Astrocyte (in vitro differentiated cells and primary cell): ENCODE data around the gene RPP40.

ENCODE experiments used
- CTCF ChIP-seq: IDR thresholded peaks from 2 replicates; pipeline ENCODE4 v1.5.1; 2011; ENCODE audit warnings: low read depth, mild to moderate bottlenecking, inconsistent platforms, low read length, moderate library complexity; ENCODE audit not compliant: insufficient read depth
- EZH2 ChIP-seq: IDR thresholded peaks from 2 replicates; pipeline ENCODE4 v1.6.1; 2012; ENCODE audit warnings: mild to moderate bottlenecking, low read length, inconsistent platforms; ENCODE audit not compliant: insufficient read depth

GRCh38 chr6:5053038-5053437 lies 49.2 kb upstream of the RPP40 start:
- no peak for TF ChIP-seq CTCF
- no peak for TF ChIP-seq EZH2
